ENCODE data around the gene EPG5.

DNA sequence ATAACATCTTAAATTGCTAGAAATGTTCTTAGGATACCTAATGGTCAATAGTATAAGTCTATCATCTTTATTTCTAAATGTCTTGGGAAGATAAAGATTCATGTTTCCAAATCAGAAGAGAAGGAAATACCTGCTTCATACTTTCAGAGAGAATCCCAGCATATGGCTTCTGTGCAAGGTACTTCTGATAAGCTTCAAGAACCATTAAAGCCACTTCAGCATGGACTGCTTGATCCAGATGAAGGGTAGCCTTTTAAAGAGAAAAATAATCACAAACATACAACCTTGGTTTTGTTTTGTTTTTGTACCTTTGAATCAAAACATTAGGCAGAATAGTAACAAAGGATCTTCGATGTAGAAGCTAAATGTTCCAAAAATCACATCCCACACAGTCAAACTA lies 44.0 kb downstream of the EPG5 start:
- no peak for TF ChIP-seq ZNF217 (IDR thresholded peaks at IDR 0.05)
- no peak for TF ChIP-seq REST (IDR thresholded peaks at IDR 0.05; ENCODE audit: low read depth, low read length)
- no peak for TF ChIP-seq BCL11A (IDR thresholded peaks at IDR 0.05; ENCODE audit: low read depth, low read length)
- TF ChIP-seq SIN3A (IDR thresholded peaks at IDR 0.05; ENCODE audit: low read depth, low read length), result no peak
- TF ChIP-seq, protein P1, sequence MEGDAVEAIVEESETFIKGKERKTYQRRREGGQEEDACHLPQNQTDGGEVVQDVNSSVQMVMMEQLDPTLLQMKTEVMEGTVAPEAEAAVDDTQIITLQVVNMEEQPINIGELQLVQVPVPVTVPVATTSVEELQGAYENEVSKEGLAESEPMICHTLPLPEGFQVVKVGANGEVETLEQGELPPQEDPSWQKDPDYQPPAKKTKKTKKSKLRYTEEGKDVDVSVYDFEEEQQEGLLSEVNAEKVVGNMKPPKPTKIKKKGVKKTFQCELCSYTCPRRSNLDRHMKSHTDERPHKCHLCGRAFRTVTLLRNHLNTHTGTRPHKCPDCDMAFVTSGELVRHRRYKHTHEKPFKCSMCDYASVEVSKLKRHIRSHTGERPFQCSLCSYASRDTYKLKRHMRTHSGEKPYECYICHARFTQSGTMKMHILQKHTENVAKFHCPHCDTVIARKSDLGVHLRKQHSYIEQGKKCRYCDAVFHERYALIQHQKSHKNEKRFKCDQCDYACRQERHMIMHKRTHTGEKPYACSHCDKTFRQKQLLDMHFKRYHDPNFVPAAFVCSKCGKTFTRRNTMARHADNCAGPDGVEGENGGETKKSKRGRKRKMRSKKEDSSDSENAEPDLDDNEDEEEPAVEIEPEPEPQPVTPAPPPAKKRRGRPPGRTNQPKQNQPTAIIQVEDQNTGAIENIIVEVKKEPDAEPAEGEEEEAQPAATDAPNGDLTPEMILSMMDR (IDR thresholded peaks at IDR 0.05 in 2 of 3, conservative IDR thresholded peaks at IDR 0.05 in 1 of 3; ENCODE audit: control insufficient read depth in 2 of 3, extremely low read depth in 1 of 3, insufficient read depth in 1 of 3, low read depth in 3 of 3, low read length in 3 of 3), result no peak
- TF ChIP-seq RFX5 (IDR thresholded peaks at IDR 0.05; ENCODE audit: low read depth, low read length), result no peak
